HUES64 (cell line): Measurements from ENCODE around the gene ARPC5. TPM values are rescaled to one million over a fixed set of nuclear protein-coding genes. Genes with fewer than 3 reads are reported as not detected.
"Not testable (repeated sequence)": the region's sequence is repeated elsewhere in the genome, so short reads cannot be mapped to it uniquely, and the experiment has no call there.

Experiments
- H3K27ac ChIP-seq: 2 replicates; pipeline ENCODE4 v1.7.0; 2013; ENCODE audit warnings: low read depth, low read length, inconsistent platforms
- H3K27me3 ChIP-seq: 2 replicates; pipeline ENCODE4 v1.6.1; 2013; ENCODE audit warnings: mild to moderate bottlenecking, low read length; ENCODE audit not compliant: insufficient read depth
- H3K36me3 ChIP-seq: 2 replicates; pipeline ENCODE4 v1.6.1; 2013; ENCODE audit warnings: mild to moderate bottlenecking, low read length; ENCODE audit not compliant: insufficient read depth
- H3K4me1 ChIP-seq: 2 replicates; pipeline ENCODE4 v1.6.1; 2013; ENCODE audit warnings: mild to moderate bottlenecking, low read length, moderate library complexity; ENCODE audit not compliant: insufficient read depth
- H3K4me3 ChIP-seq: 2 replicates; pipeline ENCODE4 v1.5.1; 2013; ENCODE audit warnings: mild to moderate bottlenecking, low read length, moderate library complexity
- H3K9ac ChIP-seq: 2 replicates; pipeline ENCODE4 v1.6.1; 2013; ENCODE audit warnings: mild to moderate bottlenecking, low read depth, low read length
- H3K9me3 ChIP-seq: 2 replicates; pipeline ENCODE4 v1.6.1; 2013; ENCODE audit warnings: low read depth, low read length; ENCODE audit not compliant: insufficient read depth
- WGBS: fragments of 150-250, 120-280 bp; methylation state at CpG from one replicate; pipeline ENCODE4 v1.1.7; 2013; ENCODE audit warnings: missing lambda C conversion rate; 5-methylcytosine and 5-hydroxymethylcytosine counted together
- polyA plus RNA-seq, 2 experiments: library from polyadenylated mRNA; stranded (reverse); fragments of 50-300 nt; gene quantifications; one replicate each; pipeline ENCODE4 v1.2.3, GENCODE V29; 2013

The ARPC5 gene
- 92.0 TPM for polyA plus RNA-seq (2013, experiment 1 of 2)
- 98.6 TPM for polyA plus RNA-seq (2013, experiment 2 of 2)

DNA sequence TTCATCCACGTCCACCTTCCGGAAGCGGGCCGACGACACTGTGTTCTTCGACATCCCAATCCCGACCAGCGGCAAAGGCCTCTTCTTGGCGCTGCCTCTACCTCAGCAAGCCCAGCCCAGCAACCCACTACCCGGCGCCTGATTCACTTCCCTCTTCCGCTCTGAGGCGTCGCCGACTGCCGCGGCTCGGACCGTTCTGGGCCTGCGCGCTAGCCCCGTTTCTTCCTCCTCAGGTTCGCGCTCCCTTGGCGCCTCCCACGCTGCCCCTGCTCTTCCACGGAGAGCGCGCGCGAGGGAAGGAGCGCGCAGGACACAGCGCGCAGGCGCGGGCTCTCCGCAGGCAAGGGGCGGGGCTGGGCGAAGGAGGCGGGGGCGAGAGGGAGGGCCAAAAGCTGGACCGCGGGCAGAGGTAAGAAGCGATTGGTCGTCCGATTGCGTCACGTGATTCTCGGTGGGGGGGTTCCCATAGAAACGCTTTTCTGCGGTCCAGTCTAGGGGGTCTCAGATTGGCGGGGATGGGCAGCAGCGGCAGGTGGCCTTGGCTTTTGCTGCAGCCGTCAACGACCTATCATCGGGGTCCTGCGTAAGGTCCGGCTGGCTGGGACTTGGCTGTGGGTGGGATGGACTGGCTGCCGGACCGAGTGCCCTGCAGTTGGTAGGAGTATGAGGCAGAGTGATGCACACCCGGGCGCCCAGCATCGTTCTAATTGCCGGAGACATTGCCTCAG is at the start of gene ARPC5:
Gene ARPC5 (minus strand): TSS at position 178 of the 728 bp plus-strand sequence. CDS start 124 bp downstream, at position 54.
- H3K27ac ChIP-seq: peak within 1 kb of the TSS; percentile 87
- H3K9me3 ChIP-seq: no peaks in the 10 kb centered on the region
- under 1% methylated on average over 65 of the region's 65 CpGs for WGBS
- H3K4me3 ChIP-seq: peak within 1 kb of the TSS; percentile 75
- peak within 1 kb of the TSS; percentile 82 for H3K9ac ChIP-seq
- H3K27me3 ChIP-seq: peaks cover 23% of the 10 kb centered on the region
- H3K4me1 ChIP-seq: peaks cover 32% of the 10 kb centered on the region
- peaks cover 3% of the 10 kb centered on the region for H3K36me3 ChIP-seq

DNA sequence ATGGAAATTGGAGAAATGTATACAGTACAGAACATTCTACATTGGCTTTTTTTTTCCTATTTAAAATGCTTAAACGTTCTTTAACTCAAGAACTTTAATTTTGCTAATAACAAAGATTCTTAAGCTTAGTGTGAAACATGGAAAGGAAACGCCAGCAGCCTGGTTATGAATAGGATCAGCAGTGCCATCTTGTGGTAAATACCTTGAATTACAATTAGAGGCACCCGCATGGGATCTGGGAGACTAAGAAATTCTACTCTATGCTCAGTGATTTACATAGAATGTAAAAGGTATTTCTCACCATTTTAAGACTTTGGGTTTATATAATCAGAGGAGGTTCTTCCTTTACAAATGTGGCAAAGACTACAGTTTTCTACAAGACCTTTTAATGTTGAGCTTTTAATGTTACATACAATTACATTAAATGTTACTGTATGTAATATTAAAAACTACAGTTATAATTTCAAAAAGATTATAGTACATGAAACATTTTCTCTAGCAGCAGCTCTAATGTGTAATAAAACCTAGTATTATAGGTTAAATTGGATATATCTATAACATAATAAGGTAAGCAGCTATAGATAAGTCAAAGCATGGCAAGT is 49.6 kb upstream of the ARPC5 start:
- Histone ChIP-seq H3K4me1 (no peaks in the 10 kb centered on the region), H3K9ac (no peak overlapping the region), H3K9me3 (no peaks in the 10 kb centered on the region), H3K27ac (no peak overlapping the region), H3K27me3 (no peaks in the 10 kb centered on the region), H3K36me3 (no peaks in the 10 kb centered on the region), H3K4me3 (no peak overlapping the region)
- 11% methylated on average over 2 of the region's 3 CpGs for WGBS

DNA sequence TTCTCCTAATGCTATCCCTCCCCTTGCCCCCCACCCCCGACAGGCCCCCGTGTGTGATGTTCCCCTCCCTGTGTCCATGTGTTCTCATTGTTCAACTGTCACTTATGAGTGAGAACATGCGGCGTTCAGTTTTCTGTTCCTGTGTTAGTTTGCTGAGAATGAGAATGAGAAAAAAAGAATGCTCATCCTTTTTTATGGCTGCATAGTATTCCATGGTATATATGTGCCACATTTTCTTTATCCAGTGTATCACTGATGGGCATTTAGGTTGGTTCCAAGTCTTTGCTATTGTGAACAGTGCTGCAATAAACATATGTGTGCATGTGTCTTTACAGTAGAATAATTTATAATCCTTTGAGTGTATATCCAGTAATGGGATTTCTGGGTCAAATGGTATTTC is 43.8 kb upstream of the ARPC5 start:
- not testable (repeated sequence) for H3K9me3 ChIP-seq, H3K36me3 ChIP-seq, H3K4me3 ChIP-seq, H3K4me1 ChIP-seq, H3K27me3 ChIP-seq, H3K27ac ChIP-seq, H3K9ac ChIP-seq
- WGBS: 95% methylated on average over 2 of the region's 4 CpGs

DNA sequence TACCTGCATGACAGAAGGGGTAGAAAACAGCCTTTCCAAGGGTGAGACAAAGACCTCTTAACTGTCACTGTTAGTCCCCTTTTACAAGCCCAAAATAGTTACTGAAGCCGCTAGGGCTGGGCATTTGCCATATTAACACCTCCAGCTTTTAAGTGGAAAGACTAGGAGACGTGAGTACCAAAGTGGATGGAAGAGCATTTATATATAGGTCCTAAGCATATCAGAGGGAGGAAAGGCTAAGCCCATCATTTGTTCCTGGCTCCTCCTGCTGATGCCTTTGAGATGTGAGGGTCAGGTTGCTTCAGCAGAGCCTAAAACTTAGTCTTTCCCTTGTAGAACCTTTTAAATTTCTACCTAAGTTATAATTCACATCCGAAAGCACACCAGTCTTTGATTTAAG is 43.2 kb upstream of the ARPC5 start:
- no peaks in the 10 kb centered on the region for H3K27me3 ChIP-seq
- H3K9ac ChIP-seq: no peak overlapping the region
- no peaks in the 10 kb centered on the region for H3K36me3 ChIP-seq
- H3K27ac ChIP-seq: no peak overlapping the region
- H3K4me3 ChIP-seq: no peak overlapping the region
- 98% methylated on average over 2 of the region's 3 CpGs for WGBS
- no peaks in the 10 kb centered on the region for H3K4me1 ChIP-seq
- no peaks in the 10 kb centered on the region for H3K9me3 ChIP-seq

DNA sequence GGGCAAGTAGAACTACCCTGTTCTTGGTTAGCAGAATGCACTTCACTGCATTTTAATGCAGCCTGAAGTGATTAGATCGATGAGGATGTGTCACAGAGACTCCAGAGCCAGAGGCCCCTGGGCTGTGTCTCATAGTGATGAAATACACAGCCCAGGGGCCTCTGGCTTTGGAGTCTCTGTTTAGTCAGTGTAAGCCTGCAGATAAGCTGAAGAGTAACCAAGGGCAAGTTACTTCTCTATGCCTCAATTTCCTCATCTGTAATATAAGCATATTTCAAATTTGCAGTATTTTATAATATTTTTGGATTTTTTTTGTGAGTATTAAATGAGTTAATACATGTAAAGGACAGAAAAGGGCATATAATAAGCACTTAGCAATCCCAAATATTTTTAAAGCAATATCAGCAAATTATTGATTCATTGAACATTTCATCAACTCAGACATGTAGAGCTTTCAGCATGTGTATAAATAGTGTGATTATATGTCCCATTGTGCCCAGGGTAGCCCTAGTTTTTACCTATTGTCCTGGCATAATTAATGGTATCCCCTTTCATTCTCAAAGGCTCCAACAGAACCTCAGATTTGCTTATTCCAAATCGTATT is 41.1 kb upstream of the ARPC5 start:
- Histone ChIP-seq H3K9ac (no peak overlapping the region), H3K36me3 (no peaks in the 10 kb centered on the region), H3K27ac (no peak overlapping the region), H3K27me3 (no peaks in the 10 kb centered on the region), H3K4me3 (no peak overlapping the region), H3K4me1 (no peaks in the 10 kb centered on the region), H3K9me3 (no peaks in the 10 kb centered on the region)
- WGBS: 83% methylated on average over 2 of the region's 2 CpGs

DNA sequence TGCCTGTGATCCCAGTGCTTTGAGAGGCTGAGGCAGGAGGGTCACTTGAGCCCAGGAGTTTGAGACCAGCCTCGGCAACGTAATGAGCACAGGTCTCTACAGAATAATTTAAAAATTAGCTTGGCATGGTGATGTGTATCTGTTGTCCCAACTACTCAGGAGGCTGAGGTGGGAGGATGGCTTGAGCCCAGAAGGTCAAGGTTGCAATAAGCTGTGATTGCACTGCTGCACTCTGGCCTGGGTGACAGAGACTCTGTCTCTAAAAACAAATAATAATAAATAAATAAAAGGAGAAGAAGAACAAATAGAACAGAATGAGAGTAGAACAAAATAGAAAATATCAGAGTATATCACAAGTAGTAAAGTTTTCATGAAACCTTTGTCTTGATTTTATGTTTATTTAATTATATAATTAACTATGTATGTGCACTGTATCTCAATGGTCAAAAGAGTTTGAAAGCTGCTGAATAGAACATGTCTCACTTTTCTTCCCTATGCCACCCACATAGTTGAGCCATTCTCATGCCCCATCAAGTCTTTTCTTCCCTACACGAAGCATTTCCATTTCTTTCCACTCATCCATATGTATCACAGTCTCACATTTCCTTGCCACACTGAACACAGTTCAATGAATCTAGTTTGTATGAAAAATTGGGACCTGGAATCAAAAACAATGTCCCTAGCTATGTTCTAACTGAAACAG is 40.5 kb upstream of the ARPC5 start:
- WGBS: 92% methylated on average over 3 of the region's 3 CpGs
- no peaks in the 10 kb centered on the region for H3K36me3 ChIP-seq
- H3K27ac ChIP-seq: no peak overlapping the region
- no peaks in the 10 kb centered on the region for H3K4me1 ChIP-seq
- no peak overlapping the region for H3K4me3 ChIP-seq
- H3K9me3 ChIP-seq: peaks cover 6% of the 10 kb centered on the region; the same call in 1 of the 2 replicates
- H3K27me3 ChIP-seq: no peaks in the 10 kb centered on the region
- no peak overlapping the region for H3K9ac ChIP-seq

DNA sequence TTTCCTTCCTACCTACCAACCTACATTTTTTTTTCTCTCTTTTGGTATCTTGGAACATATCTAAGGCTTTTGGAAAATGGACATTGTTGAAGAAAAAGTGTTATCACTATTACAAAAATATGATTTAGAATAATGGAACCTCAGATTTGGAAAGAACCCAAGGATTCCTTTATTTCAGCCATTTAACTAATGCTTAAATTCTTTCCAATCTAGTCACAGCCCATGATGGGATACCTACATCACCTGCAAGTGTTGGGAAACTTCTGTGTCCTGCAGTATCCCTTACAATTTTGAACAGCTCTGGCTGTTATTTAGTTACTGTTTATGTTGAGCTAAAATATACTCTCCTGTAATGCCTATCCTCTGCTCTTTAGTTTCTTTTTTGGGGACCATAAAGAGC is 39.8 kb upstream of the ARPC5 start:
- Histone ChIP-seq H3K27me3 (no peaks in the 10 kb centered on the region), H3K27ac (no peak overlapping the region), H3K9ac (no peak overlapping the region), H3K9me3 (peaks cover 9% of the 10 kb centered on the region; the same call in 1 of the 2 replicates), H3K36me3 (no peaks in the 10 kb centered on the region), H3K4me3 (no peak overlapping the region), H3K4me1 (no peaks in the 10 kb centered on the region)

DNA sequence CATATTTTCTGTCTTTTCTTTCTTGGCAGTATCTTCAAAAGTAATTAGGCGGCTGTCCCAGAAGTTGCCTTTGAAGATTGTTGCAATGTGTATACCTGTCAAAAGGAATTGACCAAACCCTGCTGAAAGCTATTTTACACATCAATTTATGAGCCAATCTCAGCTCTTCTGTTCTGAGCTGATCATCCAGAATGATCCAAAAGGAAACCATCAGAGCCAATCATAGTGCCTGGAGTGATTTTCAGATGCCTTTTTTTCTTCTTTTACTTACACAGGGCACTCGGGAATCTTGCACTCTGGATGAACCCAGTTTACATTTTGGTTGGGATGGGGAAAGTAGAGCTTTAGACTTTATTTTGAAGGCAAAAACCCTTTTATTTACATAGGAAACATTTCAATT is 39.3 kb upstream of the ARPC5 start:
- Histone ChIP-seq H3K27me3 (no peaks in the 10 kb centered on the region), H3K9me3 (peaks cover 9% of the 10 kb centered on the region; the same call in 1 of the 2 replicates), H3K4me3 (no peak overlapping the region), H3K4me1 (no peaks in the 10 kb centered on the region), H3K36me3 (no peaks in the 10 kb centered on the region), H3K9ac (no peak overlapping the region), H3K27ac (no peak overlapping the region)
- 88% methylated on average over 1 of the region's 2 CpGs for WGBS

DNA sequence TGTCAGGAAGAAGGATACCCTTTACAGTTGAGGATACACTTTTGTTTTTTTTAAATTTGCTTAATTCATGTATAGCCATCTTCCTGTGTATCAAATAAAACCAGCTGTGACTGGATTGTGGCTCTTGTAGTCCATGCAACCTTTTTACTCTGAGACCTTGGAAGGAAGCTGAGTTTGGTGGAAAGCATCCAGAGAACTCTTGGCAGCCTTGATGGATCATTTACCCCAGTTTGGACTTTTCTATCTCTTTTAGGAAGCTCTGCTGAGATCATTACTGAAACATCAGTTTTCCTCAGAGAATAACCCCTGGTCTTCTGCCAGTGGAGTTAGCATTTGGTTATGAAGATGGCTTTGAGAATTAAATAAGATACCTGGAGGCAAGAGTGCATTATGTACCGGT is 38.8 kb upstream of the ARPC5 start:
- no peak overlapping the region for H3K9ac ChIP-seq
- H3K36me3 ChIP-seq: no peaks in the 10 kb centered on the region
- 100% methylated on average over 1 of the region's 1 CpG for WGBS
- H3K27me3 ChIP-seq: no peaks in the 10 kb centered on the region
- H3K9me3 ChIP-seq: peaks cover 9% of the 10 kb centered on the region; the same call in 1 of the 2 replicates
- H3K4me1 ChIP-seq: no peaks in the 10 kb centered on the region
- no peak overlapping the region for H3K27ac ChIP-seq
- no peak overlapping the region for H3K4me3 ChIP-seq

DNA sequence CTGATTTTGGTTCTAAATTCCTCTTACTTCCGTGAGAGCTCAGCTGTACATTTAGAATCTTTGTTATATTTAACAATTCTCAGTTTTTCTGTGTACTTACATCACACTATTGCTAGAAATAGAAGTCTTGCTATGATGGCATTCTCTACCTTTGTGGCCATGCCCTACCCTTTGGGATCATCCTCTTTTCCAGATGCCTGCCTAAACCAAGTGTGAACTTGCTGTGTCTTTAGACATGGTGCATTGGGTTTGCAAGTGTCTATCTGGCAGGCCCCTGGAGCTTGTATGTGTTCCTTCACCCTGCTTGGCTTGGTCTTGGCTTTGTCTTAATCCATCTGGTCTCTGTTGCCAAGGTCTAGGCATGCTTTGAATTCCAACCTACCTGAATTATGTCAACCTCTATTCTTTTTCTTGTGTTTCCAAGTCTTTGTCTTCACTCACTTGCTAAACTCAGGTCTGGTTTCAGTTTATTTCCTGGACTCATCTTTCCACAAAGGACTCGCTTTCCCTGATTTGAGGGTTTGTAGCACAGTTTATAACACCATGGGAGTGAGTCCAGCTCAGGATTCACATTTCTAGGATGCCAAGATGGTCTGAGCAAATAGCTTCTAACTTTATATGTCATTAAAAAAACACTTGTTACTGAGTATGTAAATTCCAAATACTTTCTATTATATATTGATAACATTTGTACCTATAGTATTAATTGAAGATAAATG is 38.2 kb upstream of the ARPC5 start:
- no peak overlapping the region for H3K9ac ChIP-seq
- no peak overlapping the region for H3K27ac ChIP-seq
- no peaks in the 10 kb centered on the region for H3K27me3 ChIP-seq
- no peaks in the 10 kb centered on the region for H3K36me3 ChIP-seq
- H3K4me1 ChIP-seq: no peaks in the 10 kb centered on the region
- no peak overlapping the region for H3K4me3 ChIP-seq
- peaks cover 9% of the 10 kb centered on the region; the same call in 1 of the 2 replicates for H3K9me3 ChIP-seq
- 94% methylated on average over 1 of the region's 2 CpGs for WGBS
